ENCODE results near the gene ANKRD6. TPM values are rescaled to one million over a fixed set of nuclear protein-coding genes. Genes with fewer than 3 reads are reported as not detected.

The ANKRD6 gene
- total RNA-seq, 1 experiment from 2014 or later, result 13.9 TPM

DNA sequence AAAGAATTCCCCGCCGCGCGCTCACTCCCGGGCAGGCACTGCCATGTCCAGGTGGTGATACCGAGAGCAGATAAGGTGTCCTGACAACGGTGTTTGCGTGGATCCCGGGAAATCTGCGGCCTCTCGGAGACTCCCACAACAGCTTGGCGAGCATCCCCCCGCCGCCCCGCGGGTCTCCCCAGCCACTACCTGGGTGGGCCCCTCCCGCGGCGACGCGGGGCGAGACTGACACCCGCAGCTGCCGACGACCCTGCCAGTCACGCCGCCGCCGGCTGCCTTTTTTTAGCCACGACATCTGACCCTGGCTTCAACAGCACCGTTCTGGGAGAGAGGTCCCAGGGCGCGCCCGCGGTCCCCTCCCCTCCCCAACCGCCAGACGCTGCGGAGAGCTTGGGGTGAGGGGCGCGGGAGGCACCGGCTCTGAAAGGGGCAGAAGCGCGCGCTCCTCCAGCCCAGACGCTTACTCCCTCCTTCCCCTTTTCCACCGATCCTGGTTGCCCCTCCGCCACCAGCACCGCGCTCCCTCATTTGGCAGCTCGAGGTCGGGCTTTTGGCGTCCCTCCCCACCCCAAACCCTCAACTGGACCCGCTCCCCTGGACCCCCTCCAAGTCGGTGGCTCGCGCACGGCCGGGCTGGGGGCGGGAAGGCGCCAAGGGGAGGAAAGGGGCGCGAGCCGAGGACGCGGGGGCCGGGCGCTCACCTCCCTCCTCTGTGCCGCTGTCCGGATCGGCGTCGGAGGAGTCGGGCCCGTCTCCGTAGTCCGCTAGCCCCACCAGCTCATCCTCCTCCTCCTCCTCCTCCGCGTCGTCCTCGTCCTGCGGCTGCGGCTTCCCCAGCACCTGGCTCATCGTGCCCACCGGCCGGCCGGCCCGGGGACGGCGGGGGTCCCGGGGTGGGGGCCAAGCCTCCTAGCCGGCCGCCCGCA lies 21.5 kb upstream of the ANKRD6 start (continued):
- TF ChIP-seq, protein P1, sequence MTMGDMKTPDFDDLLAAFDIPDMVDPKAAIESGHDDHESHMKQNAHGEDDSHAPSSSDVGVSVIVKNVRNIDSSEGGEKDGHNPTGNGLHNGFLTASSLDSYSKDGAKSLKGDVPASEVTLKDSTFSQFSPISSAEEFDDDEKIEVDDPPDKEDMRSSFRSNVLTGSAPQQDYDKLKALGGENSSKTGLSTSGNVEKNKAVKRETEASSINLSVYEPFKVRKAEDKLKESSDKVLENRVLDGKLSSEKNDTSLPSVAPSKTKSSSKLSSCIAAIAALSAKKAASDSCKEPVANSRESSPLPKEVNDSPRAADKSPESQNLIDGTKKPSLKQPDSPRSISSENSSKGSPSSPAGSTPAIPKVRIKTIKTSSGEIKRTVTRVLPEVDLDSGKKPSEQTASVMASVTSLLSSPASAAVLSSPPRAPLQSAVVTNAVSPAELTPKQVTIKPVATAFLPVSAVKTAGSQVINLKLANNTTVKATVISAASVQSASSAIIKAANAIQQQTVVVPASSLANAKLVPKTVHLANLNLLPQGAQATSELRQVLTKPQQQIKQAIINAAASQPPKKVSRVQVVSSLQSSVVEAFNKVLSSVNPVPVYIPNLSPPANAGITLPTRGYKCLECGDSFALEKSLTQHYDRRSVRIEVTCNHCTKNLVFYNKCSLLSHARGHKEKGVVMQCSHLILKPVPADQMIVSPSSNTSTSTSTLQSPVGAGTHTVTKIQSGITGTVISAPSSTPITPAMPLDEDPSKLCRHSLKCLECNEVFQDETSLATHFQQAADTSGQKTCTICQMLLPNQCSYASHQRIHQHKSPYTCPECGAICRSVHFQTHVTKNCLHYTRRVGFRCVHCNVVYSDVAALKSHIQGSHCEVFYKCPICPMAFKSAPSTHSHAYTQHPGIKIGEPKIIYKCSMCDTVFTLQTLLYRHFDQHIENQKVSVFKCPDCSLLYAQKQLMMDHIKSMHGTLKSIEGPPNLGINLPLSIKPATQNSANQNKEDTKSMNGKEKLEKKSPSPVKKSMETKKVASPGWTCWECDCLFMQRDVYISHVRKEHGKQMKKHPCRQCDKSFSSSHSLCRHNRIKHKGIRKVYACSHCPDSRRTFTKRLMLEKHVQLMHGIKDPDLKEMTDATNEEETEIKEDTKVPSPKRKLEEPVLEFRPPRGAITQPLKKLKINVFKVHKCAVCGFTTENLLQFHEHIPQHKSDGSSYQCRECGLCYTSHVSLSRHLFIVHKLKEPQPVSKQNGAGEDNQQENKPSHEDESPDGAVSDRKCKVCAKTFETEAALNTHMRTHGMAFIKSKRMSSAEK (CRISPR knock-in tag; IDR thresholded peaks at IDR 0.05; ENCODE audit: borderline replicate concordance), result no peak
- TF ChIP-seq HMGA2 (CRISPR knock-in tag; IDR thresholded peaks at IDR 0.05) (no peak), JUN (CRISPR knock-in tag; IDR thresholded peaks at IDR 0.05) (no peak), TEAD4 (CRISPR knock-in tag; IDR thresholded peaks at IDR 0.05) (no peak), ETV6 (CRISPR knock-in tag; IDR thresholded peaks at IDR 0.05) (no peak; the same call in 1 of the 2 replicates), FOXP1 (CRISPR knock-in tag; IDR thresholded peaks at IDR 0.05; ENCODE audit: borderline replicate concordance) (no peak; the same call in 1 of the 2 replicates), PRRX2 (CRISPR knock-in tag; IDR thresholded peaks at IDR 0.05) (no peak), ZBTB21 (CRISPR knock-in tag; IDR thresholded peaks at IDR 0.05; ENCODE audit: borderline replicate concordance) (no peak), SMAD3 (CRISPR knock-in tag; IDR thresholded peaks at IDR 0.05; ENCODE audit: borderline replicate concordance) (no peak), NR3C1 (CRISPR knock-in tag; conservative IDR thresholded peaks at IDR 0.05; ENCODE audit: low read depth) (no peak), ATF1 (CRISPR knock-in tag; IDR thresholded peaks at IDR 0.05) (no peak), TCF7 (CRISPR knock-in tag; IDR thresholded peaks at IDR 0.05; ENCODE audit: low read depth) (no peak), KAT7 (CRISPR knock-in tag; IDR thresholded peaks at IDR 0.05; ENCODE audit: borderline replicate concordance) (peak; percentile 45; the same call in 1 of the 2 replicates), NFYB (CRISPR knock-in tag; conservative IDR thresholded peaks at IDR 0.05; ENCODE audit: low read depth) (no peak), ZNF317 (CRISPR knock-in tag; IDR thresholded peaks at IDR 0.05; ENCODE audit: borderline replicate concordance, low read depth) (no peak), TP53 (CRISPR knock-in tag; IDR thresholded peaks at IDR 0.05) (no peak), CBFB (CRISPR knock-in tag; IDR thresholded peaks at IDR 0.05; ENCODE audit: low read depth) (no peak), ZNF232 (CRISPR knock-in tag; IDR thresholded peaks at IDR 0.05) (0 out of 2 replicates have a peak, but pooled peaks have one; percentile 16), SP1 (CRISPR knock-in tag; conservative IDR thresholded peaks at IDR 0.05) (peak; percentile 52), ESRRA (CRISPR knock-in tag; IDR thresholded peaks at IDR 0.05; ENCODE audit: borderline replicate concordance) (no peak), GTF2I (CRISPR knock-in tag; conservative IDR thresholded peaks at IDR 0.05) (no peak)
- TF ChIP-seq, protein P2, sequence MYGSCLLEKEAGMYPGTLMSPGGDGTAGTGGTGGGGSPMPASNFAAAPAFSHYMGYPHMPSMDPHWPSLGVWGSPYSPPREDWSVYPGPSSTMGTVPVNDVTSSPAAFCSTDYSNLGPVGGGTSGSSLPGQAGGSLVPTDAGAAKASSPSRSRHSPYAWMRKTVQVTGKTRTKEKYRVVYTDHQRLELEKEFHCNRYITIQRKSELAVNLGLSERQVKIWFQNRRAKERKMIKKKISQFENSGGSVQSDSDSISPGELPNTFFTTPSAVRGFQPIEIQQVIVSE (CRISPR knock-in tag; IDR thresholded peaks at IDR 0.05; ENCODE audit: borderline replicate concordance), result no peak
- TF ChIP-seq, protein P3, sequence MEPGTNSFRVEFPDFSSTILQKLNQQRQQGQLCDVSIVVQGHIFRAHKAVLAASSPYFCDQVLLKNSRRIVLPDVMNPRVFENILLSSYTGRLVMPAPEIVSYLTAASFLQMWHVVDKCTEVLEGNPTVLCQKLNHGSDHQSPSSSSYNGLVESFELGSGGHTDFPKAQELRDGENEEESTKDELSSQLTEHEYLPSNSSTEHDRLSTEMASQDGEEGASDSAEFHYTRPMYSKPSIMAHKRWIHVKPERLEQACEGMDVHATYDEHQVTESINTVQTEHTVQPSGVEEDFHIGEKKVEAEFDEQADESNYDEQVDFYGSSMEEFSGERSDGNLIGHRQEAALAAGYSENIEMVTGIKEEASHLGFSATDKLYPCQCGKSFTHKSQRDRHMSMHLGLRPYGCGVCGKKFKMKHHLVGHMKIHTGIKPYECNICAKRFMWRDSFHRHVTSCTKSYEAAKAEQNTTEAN (CRISPR knock-in tag; IDR thresholded peaks at IDR 0.05), result 0 out of 2 replicates have a peak, but pooled peaks have one; percentile 52
- TF ChIP-seq, protein P4, sequence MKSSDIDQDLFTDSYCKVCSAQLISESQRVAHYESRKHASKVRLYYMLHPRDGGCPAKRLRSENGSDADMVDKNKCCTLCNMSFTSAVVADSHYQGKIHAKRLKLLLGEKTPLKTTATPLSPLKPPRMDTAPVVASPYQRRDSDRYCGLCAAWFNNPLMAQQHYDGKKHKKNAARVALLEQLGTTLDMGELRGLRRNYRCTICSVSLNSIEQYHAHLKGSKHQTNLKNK (CRISPR knock-in tag; IDR thresholded peaks at IDR 0.05), result no peak
- TF ChIP-seq, protein P5, sequence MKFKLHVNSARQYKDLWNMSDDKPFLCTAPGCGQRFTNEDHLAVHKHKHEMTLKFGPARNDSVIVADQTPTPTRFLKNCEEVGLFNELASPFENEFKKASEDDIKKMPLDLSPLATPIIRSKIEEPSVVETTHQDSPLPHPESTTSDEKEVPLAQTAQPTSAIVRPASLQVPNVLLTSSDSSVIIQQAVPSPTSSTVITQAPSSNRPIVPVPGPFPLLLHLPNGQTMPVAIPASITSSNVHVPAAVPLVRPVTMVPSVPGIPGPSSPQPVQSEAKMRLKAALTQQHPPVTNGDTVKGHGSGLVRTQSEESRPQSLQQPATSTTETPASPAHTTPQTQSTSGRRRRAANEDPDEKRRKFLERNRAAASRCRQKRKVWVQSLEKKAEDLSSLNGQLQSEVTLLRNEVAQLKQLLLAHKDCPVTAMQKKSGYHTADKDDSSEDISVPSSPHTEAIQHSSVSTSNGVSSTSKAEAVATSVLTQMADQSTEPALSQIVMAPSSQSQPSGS (CRISPR knock-in tag; IDR thresholded peaks at IDR 0.05; ENCODE audit: borderline replicate concordance, low read depth), result no peak
- TF ChIP-seq, protein P6, sequence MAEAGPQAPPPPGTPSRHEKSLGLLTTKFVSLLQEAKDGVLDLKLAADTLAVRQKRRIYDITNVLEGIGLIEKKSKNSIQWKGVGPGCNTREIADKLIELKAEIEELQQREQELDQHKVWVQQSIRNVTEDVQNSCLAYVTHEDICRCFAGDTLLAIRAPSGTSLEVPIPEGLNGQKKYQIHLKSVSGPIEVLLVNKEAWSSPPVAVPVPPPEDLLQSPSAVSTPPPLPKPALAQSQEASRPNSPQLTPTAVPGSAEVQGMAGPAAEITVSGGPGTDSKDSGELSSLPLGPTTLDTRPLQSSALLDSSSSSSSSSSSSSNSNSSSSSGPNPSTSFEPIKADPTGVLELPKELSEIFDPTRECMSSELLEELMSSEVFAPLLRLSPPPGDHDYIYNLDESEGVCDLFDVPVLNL (CRISPR knock-in tag; IDR thresholded peaks at IDR 0.05; ENCODE audit: borderline replicate concordance, low read depth), result no peak
- TF ChIP-seq, protein P7, sequence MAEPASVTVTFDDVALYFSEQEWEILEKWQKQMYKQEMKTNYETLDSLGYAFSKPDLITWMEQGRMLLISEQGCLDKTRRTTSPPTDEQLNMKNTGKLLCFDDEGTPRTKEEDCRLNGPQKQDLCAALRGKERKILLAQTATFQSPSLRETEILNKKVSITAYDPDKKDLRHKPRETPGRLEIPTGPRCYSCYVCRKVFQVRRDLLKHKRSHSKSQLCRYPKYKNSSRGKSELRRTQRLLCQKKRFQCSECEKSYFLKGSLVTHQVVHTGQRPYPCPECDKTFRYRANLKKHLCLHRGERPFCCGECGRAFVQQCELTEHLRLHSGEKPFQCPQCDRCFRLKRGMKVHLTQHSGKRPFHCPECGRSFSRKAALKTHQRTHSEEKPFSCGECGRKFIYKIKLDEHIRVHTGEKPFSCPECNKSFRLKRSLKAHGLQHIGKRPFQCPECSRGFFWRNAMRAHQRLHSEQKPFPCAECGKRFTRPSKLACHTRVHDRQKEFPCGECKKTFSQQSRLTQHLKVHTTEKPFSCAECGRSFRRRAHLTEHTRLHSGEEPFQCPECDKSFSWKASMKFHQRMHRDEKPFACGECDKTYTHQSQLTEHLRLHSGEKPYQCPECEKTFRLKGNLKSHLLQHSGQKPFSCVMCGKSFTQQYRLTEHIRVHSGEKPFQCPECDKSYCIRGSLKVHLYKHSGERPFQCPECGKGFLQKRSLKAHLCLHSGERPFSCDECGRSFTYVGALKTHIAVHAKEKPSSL (CRISPR knock-in tag; conservative IDR thresholded peaks at IDR 0.05), result no peak
